ENCODE measurements around the gene SH3BP2. TPM values are rescaled to one million over a fixed set of nuclear protein-coding genes. Genes with fewer than 3 reads are reported as not detected.

Gene SH3BP2
- polyA plus RNA-seq, 1 donor (not counting 4 experiments of a cell fraction or from before 2014, with no cell fraction given): 11.2 TPM

DNA sequence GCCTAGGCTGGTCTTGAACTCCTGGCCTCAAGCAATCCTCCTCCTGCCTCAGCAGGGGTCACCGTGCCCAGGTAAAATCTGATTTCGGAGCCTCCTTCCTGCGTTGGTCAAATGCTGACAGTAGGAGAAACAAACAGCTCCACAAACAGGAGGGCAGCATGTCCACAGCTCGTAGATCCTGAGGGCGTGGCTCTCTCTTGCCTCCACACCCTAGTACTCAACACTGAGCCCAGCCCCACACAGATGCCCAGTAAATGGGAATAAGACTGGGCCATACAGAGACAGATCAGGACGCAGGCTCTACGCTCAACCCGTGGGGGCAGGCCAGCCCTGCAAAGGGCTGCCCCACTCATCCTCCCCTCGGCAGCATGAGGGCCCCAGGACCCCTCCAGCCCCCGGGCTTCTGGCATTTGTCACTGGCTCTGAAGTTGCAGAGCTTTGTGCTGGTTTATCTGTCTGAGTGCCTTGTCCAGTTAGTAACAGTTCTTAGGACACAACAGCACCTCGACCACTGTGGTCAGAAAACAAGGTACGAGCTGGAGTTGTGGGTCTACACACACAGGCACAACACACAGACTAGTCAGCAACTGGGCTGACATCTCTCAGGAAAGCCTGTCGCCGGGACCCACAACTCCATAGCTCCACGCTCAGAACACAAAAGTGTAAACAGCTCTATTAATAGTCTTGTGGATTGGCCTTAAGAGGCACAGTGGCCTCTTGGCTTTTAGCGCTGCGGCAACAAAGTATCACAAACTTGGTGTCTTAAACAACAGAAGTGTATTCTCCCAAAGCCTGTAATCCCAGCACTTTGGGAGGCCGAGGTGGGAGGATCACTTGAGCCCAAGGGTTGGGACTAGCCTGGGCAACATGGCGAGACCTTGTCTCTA is 41.9 kb upstream of the SH3BP2 start:
- Histone ChIP-seq H3K9me3 (ENCODE audit: control insufficient read depth, low read depth, low read length) (no peaks in the 10 kb centered on the region), H3K4me1 (ENCODE audit: control insufficient read depth, extremely low read depth, insufficient read depth, low read length) (peaks cover 24% of the 10 kb centered on the region), H3K27me3 (ENCODE audit: control insufficient read depth, extremely low read depth, insufficient read depth, low read length) (no peaks in the 10 kb centered on the region), H3K4me2 (ENCODE audit: control insufficient read depth, extremely low read depth, insufficient read depth, low read depth, low read length) (no peak overlapping the region), H3K4me3 (ENCODE audit: control insufficient read depth in 2 of 3, extremely low read depth in 1 of 3, insufficient read depth in 2 of 3, low read depth in 1 of 3, low read length in 3 of 3) (no peak overlapping the region), H4K20me1 (ENCODE audit: control insufficient read depth, extremely low read depth, insufficient read depth, low read length) (no peaks in the 10 kb centered on the region), H3K79me2 (ENCODE audit: control insufficient read depth, insufficient read depth, low read length) (peaks cover 29% of the 10 kb centered on the region), H3K27ac (ENCODE audit: control insufficient read depth, insufficient read depth, low read length) (no peak overlapping the region), H3K9ac (ENCODE audit: control insufficient read depth, extremely low read depth, insufficient read depth, low read length) (no peak overlapping the region), H3K9me1 (ENCODE audit: control insufficient read depth, extremely low read depth, insufficient read depth, low read length) (peaks cover 3% of the 10 kb centered on the region), H2AFZ (ENCODE audit: control insufficient read depth, low read length) (no peak overlapping the region), H3K36me3 (ENCODE audit: control insufficient read depth in 2 of 2, extremely low read depth in 1 of 2, insufficient read depth in 2 of 2, low read length in 2 of 2) (peaks cover 17 to 22% of the 10 kb centered on the region in 2 experiments)
- TF ChIP-seq EZH2 (IDR thresholded peaks at IDR 0.05; ENCODE audit: low read length): no peak
- TF ChIP-seq, protein P1, sequence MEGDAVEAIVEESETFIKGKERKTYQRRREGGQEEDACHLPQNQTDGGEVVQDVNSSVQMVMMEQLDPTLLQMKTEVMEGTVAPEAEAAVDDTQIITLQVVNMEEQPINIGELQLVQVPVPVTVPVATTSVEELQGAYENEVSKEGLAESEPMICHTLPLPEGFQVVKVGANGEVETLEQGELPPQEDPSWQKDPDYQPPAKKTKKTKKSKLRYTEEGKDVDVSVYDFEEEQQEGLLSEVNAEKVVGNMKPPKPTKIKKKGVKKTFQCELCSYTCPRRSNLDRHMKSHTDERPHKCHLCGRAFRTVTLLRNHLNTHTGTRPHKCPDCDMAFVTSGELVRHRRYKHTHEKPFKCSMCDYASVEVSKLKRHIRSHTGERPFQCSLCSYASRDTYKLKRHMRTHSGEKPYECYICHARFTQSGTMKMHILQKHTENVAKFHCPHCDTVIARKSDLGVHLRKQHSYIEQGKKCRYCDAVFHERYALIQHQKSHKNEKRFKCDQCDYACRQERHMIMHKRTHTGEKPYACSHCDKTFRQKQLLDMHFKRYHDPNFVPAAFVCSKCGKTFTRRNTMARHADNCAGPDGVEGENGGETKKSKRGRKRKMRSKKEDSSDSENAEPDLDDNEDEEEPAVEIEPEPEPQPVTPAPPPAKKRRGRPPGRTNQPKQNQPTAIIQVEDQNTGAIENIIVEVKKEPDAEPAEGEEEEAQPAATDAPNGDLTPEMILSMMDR (optimal IDR thresholded peaks at IDR 0.05 in 1 of 3, IDR thresholded peaks at IDR 0.05 in 1 of 3, conservative IDR thresholded peaks at IDR 0.05 in 1 of 3; ENCODE audit: extremely low read depth in 1 of 3, insufficient read depth in 2 of 3, low read length in 3 of 3): no peak
- DNase-seq (ENCODE audit: low read depth, low spot score) (no peak), FAIRE-seq (no peak)
- dilution Hi-C loops (cut with MboI; ENCODE audit: extremely low pct_ligation_motif_present, low sequenced_read_pairs): no loop called here

DNA sequence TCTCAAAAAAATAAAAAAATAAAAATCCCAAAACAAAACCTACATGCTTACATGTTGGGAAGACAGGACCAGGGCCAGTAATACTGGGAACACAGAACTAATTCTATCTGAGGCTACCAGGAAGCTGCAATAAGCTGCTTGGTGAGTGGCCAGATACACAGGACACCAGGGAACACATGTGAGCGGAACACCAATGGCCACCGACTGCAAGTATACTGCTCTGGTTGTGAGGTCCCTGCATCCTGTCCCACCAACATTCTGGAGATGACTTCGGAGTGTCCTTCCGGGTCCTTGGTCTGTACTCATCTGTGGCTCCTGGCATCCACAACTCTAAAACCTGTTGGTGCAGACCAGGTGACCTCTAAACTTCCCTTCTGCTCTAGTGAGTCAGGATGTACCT is 39.4 kb upstream of the SH3BP2 start:
- Histone ChIP-seq H3K9me3 (ENCODE audit: control insufficient read depth, low read depth, low read length) (no peaks in the 10 kb centered on the region), H3K9ac (ENCODE audit: control insufficient read depth, extremely low read depth, insufficient read depth, low read length) (no peak overlapping the region), H3K79me2 (ENCODE audit: control insufficient read depth, insufficient read depth, low read length) (peaks cover 29% of the 10 kb centered on the region), H4K20me1 (ENCODE audit: control insufficient read depth, extremely low read depth, insufficient read depth, low read length) (no peaks in the 10 kb centered on the region), H3K4me2 (ENCODE audit: control insufficient read depth, extremely low read depth, insufficient read depth, low read depth, low read length) (no peak overlapping the region), H3K27ac (ENCODE audit: control insufficient read depth, insufficient read depth, low read length) (no peak overlapping the region), H3K27me3 (ENCODE audit: control insufficient read depth, extremely low read depth, insufficient read depth, low read length) (no peaks in the 10 kb centered on the region), H3K9me1 (ENCODE audit: control insufficient read depth, extremely low read depth, insufficient read depth, low read length) (no peaks in the 10 kb centered on the region), H3K36me3 (ENCODE audit: control insufficient read depth in 2 of 2, extremely low read depth in 1 of 2, insufficient read depth in 2 of 2, low read length in 2 of 2) (peaks cover 0 to 11% of the 10 kb centered on the region in 2 experiments), H3K4me3 (ENCODE audit: control insufficient read depth in 2 of 3, extremely low read depth in 1 of 3, insufficient read depth in 2 of 3, low read depth in 1 of 3, low read length in 3 of 3) (no peak overlapping the region), H3K4me1 (ENCODE audit: control insufficient read depth, extremely low read depth, insufficient read depth, low read length) (peaks cover 14% of the 10 kb centered on the region), H2AFZ (ENCODE audit: control insufficient read depth, low read length) (no peak overlapping the region)
- DNase-seq (ENCODE audit: low read depth, low spot score) (no peak), FAIRE-seq (no peak)
- no peak for TF ChIP-seq EZH2 (IDR thresholded peaks at IDR 0.05; ENCODE audit: low read length)
- TF ChIP-seq, protein P1 (optimal IDR thresholded peaks at IDR 0.05 in 1 of 3, IDR thresholded peaks at IDR 0.05 in 1 of 3, conservative IDR thresholded peaks at IDR 0.05 in 1 of 3; ENCODE audit: extremely low read depth in 1 of 3, insufficient read depth in 2 of 3, low read length in 3 of 3): no peak
- dilution Hi-C loops (cut with MboI; ENCODE audit: extremely low pct_ligation_motif_present, low sequenced_read_pairs): no loop called here

All from keratinocyte (primary cell).